GM23248 (cell line): ENCODE data around the gene RSPH9. TPM values are rescaled to one million over a fixed set of nuclear protein-coding genes. Genes with fewer than 3 reads are reported as not detected.

ENCODE experiments used
- DNase-seq: peaks from one replicate; pipeline ENCODE4 v3.0.0-alpha.2; 2015
- H2AFZ ChIP-seq: fragments of 200-600 bp; sonication (generic); 2 replicates; pipeline ENCODE4 v1.6.1; 2016; ENCODE audit warnings: antibody characterized with exemption
- H3F3A ChIP-seq: fragments of 200-600 bp; sonication (generic); 2 replicates; pipeline ENCODE4 v1.6.1; 2016; ENCODE audit warnings: mild to moderate bottlenecking, antibody characterized with exemption, mixed run types; ENCODE audit not compliant: insufficient read depth
- H3K27ac ChIP-seq: fragments of 200-600 bp; sonication (generic); 2 replicates; pipeline ENCODE4 v1.5.1; 2016; ENCODE audit warnings: mild to moderate bottlenecking
- H3K27me3 ChIP-seq: fragments of 200-600 bp; sonication (generic); replicated peaks from 2 replicates; pipeline ENCODE4 v1.6.1; 2016; ENCODE audit warnings: mild to moderate bottlenecking; ENCODE audit not compliant: insufficient read depth
- H3K36me3 ChIP-seq: fragments of 200-600 bp; sonication (generic); 2 replicates; pipeline ENCODE4 v1.6.1; 2016; ENCODE audit warnings: low read depth, mild to moderate bottlenecking
- H3K4me1 ChIP-seq: fragments of 200-600 bp; sonication (generic); 2 replicates; pipeline ENCODE4 v1.6.1; 2016; ENCODE audit warnings: mild to moderate bottlenecking; ENCODE audit not compliant: insufficient read depth
- H3K4me2 ChIP-seq: fragments of 200-600 bp; sonication (generic); one replicate; pipeline ENCODE4 v1.6.1; 2016; ENCODE audit warnings: mild to moderate bottlenecking; ENCODE audit not compliant: unreplicated experiment
- H3K4me3 ChIP-seq: fragments of 200-600 bp; sonication (generic); 2 replicates; pipeline ENCODE4 v1.5.1; 2016; ENCODE audit warnings: mild to moderate bottlenecking
- H3K79me2 ChIP-seq: fragments of 200-600 bp; sonication (generic); 2 replicates; pipeline ENCODE4 v1.6.1; 2016; ENCODE audit warnings: mild to moderate bottlenecking; ENCODE audit not compliant: insufficient read depth
- H3K9ac ChIP-seq: fragments of 200-600 bp; sonication (generic); 2 replicates; pipeline ENCODE4 v1.6.1; 2016; ENCODE audit warnings: mild to moderate bottlenecking
- H3K9me2 ChIP-seq: fragments of 200-600 bp; sonication (generic); 2 replicates; pipeline ENCODE4 v1.6.1; 2016; ENCODE audit warnings: mixed run types, mild to moderate bottlenecking, moderate library complexity; ENCODE audit not compliant: insufficient read depth
- H3K9me3 ChIP-seq: fragments of 200-600 bp; sonication (generic); one replicate; pipeline ENCODE4 v1.6.1; 2017; ENCODE audit warnings: low read depth
- H4K20me1 ChIP-seq: fragments of 200-600 bp; sonication (generic); 2 replicates; pipeline ENCODE4 v1.6.0; 2016; ENCODE audit not compliant: insufficient read depth
- EZH2 ChIP-seq: fragments of 200-600 bp; sonication (generic); IDR thresholded peaks from 2 replicates; pipeline ENCODE4 v1.6.1; 2018; ENCODE audit warnings: antibody characterized with exemption, mild to moderate bottlenecking; ENCODE audit not compliant: insufficient read depth, poor library complexity, severe bottlenecking
- EZH2phosphoT487 ChIP-seq: fragments of 200-600 bp; sonication (generic); IDR thresholded peaks from 2 replicates; pipeline ENCODE4 v1.6.1; 2018; ENCODE audit warnings: antibody characterized with exemption, moderate library complexity, mild to moderate bottlenecking, low read depth; ENCODE audit not compliant: insufficient read depth
- WGBS, 2 experiments: methylation state at CpG; one replicate each; pipeline ENCODE4 v1.1.6; 2015 to 2017; ENCODE audit warnings: low lambda C conversion rate in 2 of 2, low coverage in 1 of 2; ENCODE audit errors: missing lambda C conversion rate in 2 of 2; 5-methylcytosine and 5-hydroxymethylcytosine counted together
- in situ Hi-C: fragments of 300-500 bp; cut with MboI; formaldehyde crosslinking; loops from 2 replicates; pipeline ENCODE4 v1.15.0; 2020
- polyA plus RNA-seq: library from polyadenylated mRNA; unstranded; fragments of >200 nt; fragmentation: Nextera tagmentation; extraction: Ambion mirVana; gene quantifications from 2 replicates; pipeline ENCODE4 v1.2.1, GENCODE V29; 2016
- total RNA-seq: library from RNA; depleted of rRNA; stranded (reverse); fragments of >200 nt; shearing (Covaris generic); gene quantifications from 2 replicates; pipeline ENCODE4 v1.2.3, GENCODE V29; 2014

The RSPH9 gene
- total and polyA plus RNA-seq, 2 experiments from 2014 or later = 0.11 to 1.3 TPM

- H3K9me3 ChIP-seq = no peaks in the 10 kb centered on the region
- WGBS, 2 experiments = 81 to 84% methylated on average over 7 of the region's 7 CpGs
- peak overlapping the region; percentile 40 for H3K4me2 ChIP-seq
- H4K20me1 ChIP-seq = no peaks in the 10 kb centered on the region
- H3K79me2 ChIP-seq = no peaks in the 10 kb centered on the region
- peak overlapping the region; percentile 69 for H3K27ac ChIP-seq
- 0 out of 2 replicates have a peak, but pooled peaks cover 8% of the 10 kb centered on the region for H3F3A ChIP-seq
- H3K4me1 ChIP-seq = peaks cover 25% of the 10 kb centered on the region
- no peak for TF ChIP-seq EZH2
- no peak for TF ChIP-seq EZH2phosphoT487
- in situ Hi-C loops = no loop called here
- H3K9ac ChIP-seq = peak overlapping the region; percentile 29; the same call in 1 of the 2 replicates
- no peaks in the 10 kb centered on the region for H3K9me2 ChIP-seq
- H3K27me3 ChIP-seq = no peaks in the 10 kb centered on the region
- no peak for DNase-seq
- H2AFZ ChIP-seq = peak overlapping the region; percentile 31
- H3K4me3 ChIP-seq = no peak overlapping the region; the same call in 1 of the 2 replicates
- no peaks in the 10 kb centered on the region for H3K36me3 ChIP-seq
Measured at GRCh38 chr6:43709654-43710303, 64.9 kb downstream of the RSPH9 start.

DNA sequence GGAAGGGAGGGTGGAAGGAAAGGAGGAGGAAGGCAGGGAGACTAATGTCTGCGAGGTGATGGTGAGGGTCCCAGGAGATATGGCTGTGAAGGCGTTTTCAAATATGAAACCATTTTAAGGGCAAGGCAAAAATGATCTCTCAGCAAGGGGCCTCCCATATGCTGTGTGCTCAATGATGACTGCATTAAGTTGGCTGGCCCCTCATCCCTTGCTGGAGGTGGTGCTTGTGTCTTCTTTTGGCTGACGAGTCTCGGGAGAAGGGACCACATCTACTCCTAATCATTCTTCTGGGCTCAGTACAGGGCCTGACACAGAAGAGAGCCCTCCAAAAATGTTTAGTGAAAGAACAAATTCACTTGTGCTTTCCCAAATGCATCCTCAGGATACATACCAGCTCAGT, 65.7 kb downstream of the RSPH9 start:
- Histone ChIP-seq H3K9me2 (no peaks in the 10 kb centered on the region), H3K79me2 (no peaks in the 10 kb centered on the region), H3F3A (0 out of 2 replicates have a peak, but pooled peaks cover 8% of the 10 kb centered on the region), H3K27me3 (no peaks in the 10 kb centered on the region), H3K4me3 (no peak overlapping the region), H3K36me3 (no peaks in the 10 kb centered on the region), H4K20me1 (no peaks in the 10 kb centered on the region), H3K4me2 (no peak overlapping the region), H2AFZ (no peak overlapping the region), H3K4me1 (peaks cover 25% of the 10 kb centered on the region), H3K9ac (no peak overlapping the region), H3K9me3 (no peaks in the 10 kb centered on the region), H3K27ac (no peak overlapping the region)
- DNase-seq = no peak
- TF ChIP-seq EZH2 (no peak), EZH2phosphoT487 (no peak)
- in situ Hi-C loops = no loop called here
- 46 to 56% methylated on average over 4 of the region's 4 CpGs for WGBS, 2 experiments

DNA sequence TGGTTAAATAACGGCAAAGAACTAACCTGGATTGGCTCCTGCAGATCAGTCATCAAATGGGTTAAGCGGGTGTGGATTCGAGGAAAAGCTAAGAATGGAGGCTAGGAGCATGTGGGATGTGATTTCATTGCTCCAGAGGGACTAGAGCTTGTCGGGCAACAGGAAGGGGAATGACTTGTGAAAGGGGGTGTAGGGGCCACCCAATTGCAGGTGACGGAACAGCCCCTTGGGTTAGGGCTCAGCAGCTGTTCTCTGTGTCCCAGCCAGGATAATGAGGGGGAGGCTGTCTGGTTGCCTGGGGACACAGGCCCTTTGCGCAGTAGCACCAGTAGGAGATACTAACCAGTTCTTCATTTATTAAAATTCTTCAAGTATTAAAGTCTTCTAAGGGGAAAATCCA, 67.7 kb downstream of the RSPH9 start:
- H3K36me3 ChIP-seq = no peaks in the 10 kb centered on the region
- TF ChIP-seq EZH2phosphoT487 (no peak), EZH2 (no peak)
- H3K9me2 ChIP-seq = no peaks in the 10 kb centered on the region
- no peak overlapping the region for H3K4me2 ChIP-seq
- 0 out of 2 replicates have a peak, but pooled peaks cover 8% of the 10 kb centered on the region for H3F3A ChIP-seq
- in situ Hi-C loops = no loop called here
- no peak overlapping the region for H2AFZ ChIP-seq
- no peak overlapping the region for H3K4me3 ChIP-seq
- H3K79me2 ChIP-seq = no peaks in the 10 kb centered on the region
- no peaks in the 10 kb centered on the region for H3K27me3 ChIP-seq
- no peaks in the 10 kb centered on the region for H3K9me3 ChIP-seq
- H3K27ac ChIP-seq = no peak overlapping the region
- DNase-seq = no peak
- 80 to 85% methylated on average over 6 of the region's 6 CpGs for WGBS, 2 experiments
- H3K9ac ChIP-seq = no peak overlapping the region
- no peaks in the 10 kb centered on the region for H4K20me1 ChIP-seq
- H3K4me1 ChIP-seq = peaks cover 21% of the 10 kb centered on the region

DNA sequence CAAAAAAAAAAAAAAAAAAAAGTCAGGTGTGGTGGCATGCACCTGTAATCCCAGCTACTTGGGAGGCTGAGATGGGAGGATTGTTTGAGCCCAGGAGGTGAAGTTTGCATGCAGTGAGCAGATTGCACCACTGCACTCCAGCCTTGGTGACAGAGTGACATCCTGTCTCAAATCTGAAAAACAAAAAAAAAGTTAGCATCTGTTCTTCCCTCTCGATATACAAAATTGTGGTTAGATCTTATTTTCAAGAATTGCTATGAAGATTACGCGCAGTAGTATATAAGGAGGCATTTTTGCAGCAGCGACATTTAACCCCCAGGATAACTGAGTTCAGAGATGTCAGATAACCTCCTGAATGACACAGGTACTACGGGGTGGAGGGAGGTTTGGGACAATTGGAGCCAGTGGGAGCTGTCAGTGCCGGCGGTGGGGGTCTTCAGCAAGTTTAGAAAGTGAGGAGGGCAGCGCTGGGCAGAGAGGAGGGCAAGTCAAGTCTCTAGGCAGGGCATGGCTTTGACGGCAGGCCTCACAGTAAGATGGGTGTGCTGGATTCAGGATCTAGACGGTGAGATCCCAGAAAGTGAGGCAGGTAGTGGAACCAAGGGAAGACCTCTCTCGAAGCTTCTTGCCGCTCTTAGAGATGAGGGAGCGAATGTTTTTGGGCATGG, 68.9 kb downstream of the RSPH9 start:
- no peak overlapping the region for H3K4me3 ChIP-seq
- no peaks in the 10 kb centered on the region for H3K27me3 ChIP-seq
- TF ChIP-seq EZH2phosphoT487 (no peak), EZH2 (no peak)
- H4K20me1 ChIP-seq = no peaks in the 10 kb centered on the region
- no peak overlapping the region for H3K27ac ChIP-seq
- in situ Hi-C loops = no loop called here
- 0 out of 2 replicates have a peak, but pooled peaks cover 8% of the 10 kb centered on the region for H3F3A ChIP-seq
- H3K4me1 ChIP-seq = peaks cover 18% of the 10 kb centered on the region
- H2AFZ ChIP-seq = no peak overlapping the region
- no peaks in the 10 kb centered on the region for H3K36me3 ChIP-seq
- H3K9ac ChIP-seq = no peak overlapping the region
- no peak for DNase-seq
- no peaks in the 10 kb centered on the region for H3K79me2 ChIP-seq
- 93 to 94% methylated on average over 13 of the region's 13 CpGs for WGBS, 2 experiments
- no peak overlapping the region for H3K4me2 ChIP-seq
- H3K9me3 ChIP-seq = no peaks in the 10 kb centered on the region
- H3K9me2 ChIP-seq = no peaks in the 10 kb centered on the region
